OCI-M2 (cell line): ENCODE results near the gene FNTB.
"Not testable (repeated sequence)": the region's sequence is repeated elsewhere in the genome, so short reads cannot be mapped to it uniquely, and the experiment has no call there.

Experiments used
- DNase-seq: peaks from one replicate; lab custom pipeline; 2025; ENCODE audit not compliant: unreplicated experiment; lab: John Stamatoyannopoulos, UW

Gene FNTB

GRCh38 chr14:65080960-65081747 is 94.5 kb downstream of the FNTB start:
- no peak for DNase-seq

- no peak for DNase-seq
Measured at GRCh38 chr14:65082930-65083329, 96.2 kb downstream of the FNTB start.

DNA sequence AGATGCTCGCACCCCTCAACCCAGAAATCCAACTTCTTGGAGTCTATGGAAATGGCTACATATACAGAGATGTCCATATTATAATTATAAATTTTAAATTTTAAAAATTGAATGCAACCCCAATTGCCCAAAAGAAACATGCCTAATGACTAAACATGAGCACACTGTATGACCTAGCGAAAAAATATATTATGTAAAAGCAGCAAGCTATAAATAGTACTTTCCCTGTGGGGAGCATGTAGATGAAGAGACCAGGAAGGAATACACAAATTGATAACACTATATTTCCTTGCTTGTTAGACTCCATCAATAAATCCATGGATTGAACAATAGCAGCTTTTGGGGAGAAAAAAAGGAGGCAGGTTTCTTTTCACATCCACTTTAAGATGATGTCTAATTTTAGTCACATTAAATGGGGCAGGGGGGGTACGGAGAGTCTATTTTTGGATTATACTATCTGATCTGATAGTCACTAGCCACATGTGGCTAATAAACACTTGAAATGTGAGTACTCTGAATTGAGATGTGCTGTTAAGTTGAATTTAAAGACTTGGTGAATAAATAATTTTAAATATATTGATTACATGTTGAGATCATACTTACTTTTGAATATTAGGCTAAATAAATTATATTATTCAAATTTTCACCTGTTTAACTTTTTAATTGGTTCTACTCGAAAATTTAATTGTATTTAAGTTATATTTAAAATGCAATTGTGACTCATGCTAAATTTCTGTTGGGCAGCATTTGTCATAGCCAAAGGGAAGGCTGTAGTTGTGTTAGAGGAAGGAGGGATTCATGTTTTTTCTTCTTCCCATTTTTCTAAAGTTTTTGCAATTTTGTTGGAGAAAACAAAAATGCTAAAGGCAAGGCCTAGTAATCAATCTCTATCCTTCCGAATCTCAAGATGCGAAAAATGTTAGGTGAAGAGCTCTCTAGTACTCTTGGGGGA is 98.1 kb downstream of the FNTB start:
- no peak for DNase-seq

DNA sequence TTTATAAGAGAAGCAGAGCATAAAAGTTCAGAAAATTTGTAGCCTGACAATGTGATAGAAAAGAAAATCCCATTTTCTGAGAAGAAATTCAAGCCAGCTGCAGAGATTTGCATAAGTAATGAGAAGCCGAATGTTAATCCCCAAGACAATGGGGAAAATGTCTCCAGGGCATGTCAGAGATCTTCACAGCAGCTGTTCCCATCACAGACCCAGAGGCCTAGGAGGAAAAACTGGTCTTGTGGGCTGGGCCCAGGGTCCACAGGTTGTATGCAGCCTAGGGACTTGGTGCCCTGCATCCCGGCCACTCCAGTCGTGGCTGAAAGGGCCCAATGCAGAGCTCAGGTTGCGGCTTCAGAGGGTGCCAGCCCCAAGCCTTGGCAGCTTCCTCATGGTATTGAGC is 100.0 kb downstream of the FNTB start:
- not testable (repeated sequence) for DNase-seq

GRCh38 chr14:65087835-65088234 is 101.1 kb downstream of the FNTB start:
- not testable (repeated sequence) for DNase-seq

GRCh38 chr14:65092349-65092748 is 105.7 kb downstream of the FNTB start:
- DNase-seq, result no peak

DNA sequence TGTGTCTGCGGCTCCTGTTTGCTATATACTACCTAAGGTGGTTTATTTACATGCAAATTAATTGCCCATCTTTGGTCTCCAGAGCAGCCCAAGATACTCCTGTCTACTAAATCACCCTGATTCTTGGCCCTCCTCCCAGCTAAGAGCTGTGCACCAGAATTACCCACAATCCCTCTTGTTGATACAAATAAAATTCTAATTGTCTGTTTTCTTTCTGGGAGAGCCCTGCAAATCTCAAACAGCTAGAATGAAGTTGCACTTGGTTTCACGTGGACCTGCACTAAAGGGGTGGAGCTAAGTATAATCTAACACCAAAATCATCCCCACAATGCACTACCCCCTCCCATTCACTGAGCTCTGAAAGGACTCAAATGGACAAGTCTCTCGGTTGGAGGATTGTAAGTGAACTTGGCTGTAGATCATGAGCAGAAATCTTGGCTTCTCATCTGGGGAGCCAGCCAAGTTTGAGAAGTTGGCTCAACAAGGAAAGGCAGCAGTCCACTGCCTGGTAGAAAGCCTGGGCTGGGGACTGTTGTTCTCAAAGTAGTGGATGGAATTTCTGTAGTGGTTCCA is 109.0 kb downstream of the FNTB start:
- no peak for DNase-seq

DNA sequence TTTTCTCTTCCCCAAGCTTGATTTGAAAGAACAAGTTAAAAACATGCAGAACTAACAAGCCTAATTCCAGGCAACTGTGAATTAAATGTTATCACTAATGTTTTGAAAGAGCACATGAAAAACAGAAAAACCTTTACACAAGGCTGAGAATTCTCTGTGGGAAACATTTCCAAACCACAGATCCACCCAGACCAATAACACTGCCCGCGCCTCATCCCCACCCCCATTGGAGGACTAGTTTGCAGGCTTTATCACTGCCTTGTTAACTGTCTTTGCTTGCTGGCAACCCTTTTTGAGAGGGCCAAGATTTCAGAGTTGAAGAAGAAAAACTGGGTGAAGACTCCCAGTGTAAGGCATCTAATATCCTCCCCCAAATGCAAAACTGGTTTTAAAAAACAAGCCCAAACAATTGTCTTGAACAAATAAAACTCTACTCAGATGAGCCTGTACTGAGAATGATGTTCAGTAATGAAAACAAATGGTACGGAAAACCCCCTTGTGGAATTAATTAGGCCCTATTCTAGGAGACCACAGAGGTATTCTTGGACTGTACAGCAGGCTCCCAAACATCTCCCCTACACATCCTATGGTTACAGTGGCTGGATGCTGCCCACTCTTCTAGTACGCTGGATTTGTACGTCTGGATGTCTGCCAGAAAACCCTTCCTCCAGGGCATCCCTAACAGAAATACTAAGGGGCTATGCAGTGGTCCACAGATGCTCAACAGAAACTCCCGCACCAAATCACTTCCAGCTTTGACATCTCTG is 109.8 kb downstream of the FNTB start:
- no peak for DNase-seq

DNA sequence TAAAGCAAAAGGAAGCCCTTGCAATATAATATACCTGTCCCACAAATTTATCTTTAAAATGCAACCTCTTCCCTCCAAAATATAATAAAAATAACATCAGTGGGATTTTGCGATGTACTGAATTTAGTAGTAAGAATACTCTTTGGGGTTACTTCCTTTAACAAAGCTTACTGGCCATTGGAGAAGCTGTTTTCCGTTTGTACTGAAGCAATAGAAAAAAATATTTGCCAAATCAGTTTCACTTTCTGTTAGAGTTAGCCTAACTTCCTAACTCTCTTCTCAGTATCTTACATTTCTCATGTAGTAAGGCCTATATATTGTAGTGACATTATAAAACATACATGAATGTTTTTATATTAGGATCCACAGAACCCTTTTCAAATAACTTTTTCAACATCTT is 111.9 kb downstream of the FNTB start:
- no peak for DNase-seq

DNA sequence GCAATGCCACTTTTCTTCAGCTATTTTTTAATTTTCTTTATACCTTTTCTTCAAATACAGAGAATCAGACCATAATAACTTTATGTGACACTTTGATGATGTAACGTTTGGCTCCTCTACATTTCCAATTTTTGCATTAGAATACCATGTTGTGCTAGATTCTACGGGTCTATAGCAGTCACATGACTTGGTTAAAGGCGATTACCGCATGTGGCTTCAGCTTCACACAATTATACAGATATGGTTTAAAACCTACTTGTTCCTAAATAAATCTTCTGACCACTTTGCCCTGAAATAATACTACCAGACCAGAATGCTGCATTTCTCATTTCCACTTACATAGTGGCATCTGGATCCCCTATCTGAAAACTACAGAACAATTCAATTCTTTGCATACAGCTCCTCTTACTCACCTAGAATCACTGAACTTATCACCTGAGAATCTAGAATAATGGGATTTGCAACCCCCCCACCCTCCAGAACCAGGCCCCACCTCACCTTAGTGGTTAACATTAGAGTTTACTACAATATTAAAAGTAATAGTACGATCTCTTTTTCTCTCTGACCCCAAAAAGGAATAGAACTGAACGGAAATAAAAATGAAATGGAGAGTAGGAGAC is 114.3 kb downstream of the FNTB start:
- no peak for DNase-seq

DNA sequence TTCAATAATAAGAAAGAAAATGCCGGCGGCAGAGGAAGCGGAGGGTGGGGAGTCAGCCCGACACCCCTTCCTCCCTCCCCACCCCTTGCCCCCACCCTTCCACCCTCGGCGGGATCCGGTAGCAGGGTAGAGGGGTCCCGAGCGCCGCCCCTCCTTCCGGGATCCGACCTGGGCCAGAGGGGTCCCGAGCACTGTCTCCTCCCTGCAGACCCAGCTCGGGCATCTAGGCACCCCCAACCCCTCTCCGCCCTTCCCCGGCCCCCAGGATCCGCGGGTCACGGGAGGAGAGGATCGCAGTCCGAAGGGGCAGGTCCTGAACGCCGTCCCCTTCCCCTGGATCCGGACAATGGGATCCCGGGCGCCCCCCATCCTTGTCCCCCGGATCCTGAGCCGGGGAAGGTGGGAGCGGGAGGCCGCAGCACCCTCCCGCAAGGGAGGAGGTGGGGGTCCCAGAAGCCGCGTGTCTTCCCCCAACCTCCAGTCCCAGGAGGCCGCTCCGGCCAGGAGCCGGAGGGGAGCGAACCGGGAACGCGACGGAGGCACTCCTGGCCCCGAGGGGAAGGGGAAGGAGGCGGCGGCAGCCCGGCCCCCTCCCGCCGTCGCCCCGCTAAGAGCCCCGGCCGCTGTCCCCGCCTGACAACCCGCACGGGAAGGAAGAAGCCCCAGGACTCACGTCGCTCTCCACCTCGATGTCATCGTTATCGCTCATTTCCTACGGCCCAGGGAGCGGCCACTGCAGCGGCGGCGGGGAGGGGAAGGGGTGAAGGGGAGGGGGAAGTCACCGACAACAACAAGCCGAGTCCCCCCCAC is 115.1 kb downstream of the FNTB start:
- DNase-seq, result no peak

DNA sequence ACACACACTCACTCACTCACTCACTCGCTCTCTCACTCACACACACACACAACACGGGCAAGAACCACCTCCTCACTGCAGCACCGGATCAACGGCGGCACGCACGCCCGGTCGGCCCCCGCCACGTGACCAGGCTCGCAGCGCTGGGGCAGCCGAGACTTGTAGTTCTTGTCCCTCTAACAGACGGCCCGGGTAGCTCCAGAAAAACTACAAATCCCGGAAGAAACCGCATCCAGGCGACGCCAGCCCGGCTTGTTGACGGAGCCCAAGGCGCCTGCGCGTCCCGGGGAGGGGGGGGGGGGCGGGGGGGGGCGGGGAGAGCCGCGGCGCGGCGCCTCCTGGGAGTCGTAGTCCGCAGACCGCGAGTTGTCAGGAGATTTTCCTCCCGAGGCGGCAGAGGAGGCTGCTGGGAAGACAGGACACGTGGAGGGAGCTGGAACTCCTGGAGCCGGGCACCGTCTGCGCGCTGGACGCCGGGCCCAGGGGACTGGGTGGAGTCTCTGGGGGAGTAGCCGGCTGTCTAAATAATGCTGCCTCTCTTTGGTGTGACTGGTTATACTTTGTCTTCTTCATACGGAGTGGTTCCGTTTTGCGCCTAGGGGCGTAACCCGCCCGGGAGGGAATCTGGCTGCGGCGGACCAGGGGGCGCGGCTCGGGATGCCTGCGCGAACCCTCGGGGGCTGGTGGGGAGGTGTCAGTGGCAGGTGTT is 115.9 kb downstream of the FNTB start, which contains the start of gene MAX:
MAX (minus strand) TSS at position 77 of the 709 bp plus-strand sequence. CDS start 178 bp downstream, outside the sequence.
- peak; percentile 93 for DNase-seq

DNA sequence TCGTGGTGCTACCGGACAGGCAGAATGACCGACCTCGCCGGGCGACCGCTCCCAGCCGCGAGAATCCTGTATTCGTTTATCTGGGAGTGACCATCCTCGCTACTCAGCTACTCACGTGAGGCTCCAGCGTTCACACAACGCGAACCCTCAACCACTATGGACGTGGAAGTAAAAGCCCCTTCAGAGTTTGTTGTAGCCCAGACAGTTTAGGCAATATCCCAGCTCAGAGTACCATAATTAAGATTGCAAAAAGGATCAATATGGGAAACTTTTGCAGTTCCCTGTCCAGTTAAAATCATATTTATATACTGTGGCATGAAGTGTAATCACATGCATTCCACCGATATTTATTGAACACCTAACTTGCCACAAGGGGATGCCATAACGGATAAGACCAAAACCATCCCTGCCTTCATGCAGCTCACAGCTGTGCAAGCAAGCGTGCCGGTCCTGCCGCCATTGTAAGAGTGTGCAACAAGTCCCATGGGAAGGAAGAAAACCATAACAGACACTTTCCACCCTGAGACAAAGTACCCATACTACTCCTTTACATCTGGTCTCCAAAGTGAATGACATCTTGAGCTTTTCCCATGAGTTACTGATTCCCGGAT is 116.6 kb downstream of the FNTB start:
- peak; percentile 48 for DNase-seq

GRCh38 chr14:65104791-65105190 is 118.1 kb downstream of the FNTB start:
- no peak for DNase-seq

DNA sequence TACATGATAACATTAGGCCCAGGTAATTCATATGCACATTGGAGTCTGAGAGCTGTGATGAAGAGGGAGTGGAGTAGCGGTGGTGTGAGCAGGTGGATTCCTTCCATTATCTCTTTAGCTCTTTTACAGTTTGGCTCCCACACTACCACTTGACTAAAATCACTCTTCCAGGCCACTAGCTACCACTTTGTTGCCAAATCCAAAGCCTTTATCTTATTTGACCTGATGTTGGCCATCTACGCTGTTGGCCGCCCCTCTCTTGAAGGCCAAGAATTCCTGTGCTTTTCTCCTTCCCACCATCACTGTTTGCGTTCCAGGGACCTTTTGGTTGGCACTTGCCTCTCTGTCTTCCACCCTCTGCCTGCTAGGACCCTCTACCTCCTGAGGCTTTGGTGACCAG is 119.6 kb downstream of the FNTB start:
- no peak for DNase-seq

- no peak for DNase-seq
Measured at GRCh38 chr14:65106736-65107135, 120.0 kb downstream of the FNTB start.

- peak; percentile 40 for DNase-seq
Measured at GRCh38 chr14:65107200-65107599, 120.5 kb downstream of the FNTB start.

DNA sequence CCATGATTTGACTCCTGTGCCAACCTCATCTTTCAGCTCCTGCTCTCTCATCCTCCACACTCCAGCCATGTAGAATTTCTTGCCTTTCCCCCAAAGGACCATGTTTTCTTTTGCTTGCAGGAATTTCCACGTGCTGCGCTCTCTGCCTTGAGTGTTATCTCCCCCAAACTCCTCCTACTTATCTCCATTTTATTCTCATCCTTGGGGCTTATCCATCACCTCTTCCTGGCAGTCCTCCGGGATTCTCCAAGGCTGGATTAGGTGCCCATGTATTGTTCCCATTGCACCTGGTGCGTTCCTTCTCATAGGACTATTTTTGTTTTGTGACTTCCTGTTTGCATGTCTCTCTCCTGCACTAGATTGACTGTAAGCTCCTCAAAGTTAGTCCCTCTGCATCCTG is 122.7 kb downstream of the FNTB start:
- no peak for DNase-seq
